ENCODE measurements around the gene TOB2.

- TF ChIP-seq SMC3 (conservative IDR thresholded peaks at IDR 0.05; ENCODE audit: poor library complexity) (no peak), CTCF (IDR thresholded peaks at IDR 0.05; ENCODE audit: poor library complexity, severe bottlenecking) (no peak), EP300 (conservative IDR thresholded peaks at IDR 0.05; ENCODE audit: poor library complexity, severe bottlenecking) (no peak), POLR2AphosphoS5 (IDR thresholded peaks at IDR 0.05) (no peak), MXI1 (conservative IDR thresholded peaks at IDR 0.05; ENCODE audit: poor library complexity, severe bottlenecking) (no peak), EZH2 (IDR thresholded peaks at IDR 0.05; ENCODE audit: borderline replicate concordance, insufficient read depth, low read length, poor library complexity, severe bottlenecking) (no peak), REST (IDR thresholded peaks at IDR 0.05; ENCODE audit: borderline replicate concordance) (no peak), TAF1 (IDR thresholded peaks at IDR 0.05; ENCODE audit: low read depth) (no peak), RAD21 (conservative IDR thresholded peaks at IDR 0.05) (no peak)
Observed at GRCh38 chr22:41446057-41446501, 522 bp downstream of the TOB2 start.
